Neural crest cell (in vitro differentiated cells): ENCODE data around the gene BCAN. TPM values are rescaled to one million over a fixed set of nuclear protein-coding genes. Genes with fewer than 3 reads are reported as not detected.

Source experiments
- DNase-seq: peaks from one replicate; pipeline ENCODE4 v3.0.0; 2021; ENCODE audit warnings: low read depth, mixed read lengths, low spot score
- H3K27ac Mint-ChIP-seq: one replicate; pipeline ENCODE4 v1.8.0; 2021; ENCODE audit warnings: mild to moderate bottlenecking, mixed read lengths; ENCODE audit not compliant: unreplicated experiment
- H3K27me3 Mint-ChIP-seq: 2 replicates; pipeline ENCODE4 v1.8.0; 2021; ENCODE audit warnings: low read depth, mild to moderate bottlenecking, mixed read lengths
- H3K36me3 Mint-ChIP-seq: 2 replicates; pipeline ENCODE4 v1.8.0; 2021; ENCODE audit warnings: low read depth, mild to moderate bottlenecking, mixed read lengths
- H3K4me1 Mint-ChIP-seq: 2 replicates; pipeline ENCODE4 v1.8.0; 2021; ENCODE audit warnings: mixed read lengths
- H3K4me3 Mint-ChIP-seq: one replicate; pipeline ENCODE4 v1.8.0; 2021; ENCODE audit warnings: mild to moderate bottlenecking, mixed read lengths
- H3K9me3 Mint-ChIP-seq: 2 replicates; pipeline ENCODE4 v1.8.0; 2021; ENCODE audit warnings: mixed read lengths
- CTCF ChIP-seq: fragments of 200-600 bp; sonication (generic); conservative IDR thresholded peaks from 2 replicates; pipeline ENCODE4 v1.5.0; 2021; ENCODE audit warnings: antibody characterized with exemption, mild to moderate bottlenecking
- total RNA-seq: library from RNA; stranded (reverse); gene quantifications from 2 replicates; pipeline ENCODE4 v1.2.1, GENCODE V29; 2021

BCAN gene
- total RNA-seq, 1 donor from 2014 or later: 2.4 TPM

DNA sequence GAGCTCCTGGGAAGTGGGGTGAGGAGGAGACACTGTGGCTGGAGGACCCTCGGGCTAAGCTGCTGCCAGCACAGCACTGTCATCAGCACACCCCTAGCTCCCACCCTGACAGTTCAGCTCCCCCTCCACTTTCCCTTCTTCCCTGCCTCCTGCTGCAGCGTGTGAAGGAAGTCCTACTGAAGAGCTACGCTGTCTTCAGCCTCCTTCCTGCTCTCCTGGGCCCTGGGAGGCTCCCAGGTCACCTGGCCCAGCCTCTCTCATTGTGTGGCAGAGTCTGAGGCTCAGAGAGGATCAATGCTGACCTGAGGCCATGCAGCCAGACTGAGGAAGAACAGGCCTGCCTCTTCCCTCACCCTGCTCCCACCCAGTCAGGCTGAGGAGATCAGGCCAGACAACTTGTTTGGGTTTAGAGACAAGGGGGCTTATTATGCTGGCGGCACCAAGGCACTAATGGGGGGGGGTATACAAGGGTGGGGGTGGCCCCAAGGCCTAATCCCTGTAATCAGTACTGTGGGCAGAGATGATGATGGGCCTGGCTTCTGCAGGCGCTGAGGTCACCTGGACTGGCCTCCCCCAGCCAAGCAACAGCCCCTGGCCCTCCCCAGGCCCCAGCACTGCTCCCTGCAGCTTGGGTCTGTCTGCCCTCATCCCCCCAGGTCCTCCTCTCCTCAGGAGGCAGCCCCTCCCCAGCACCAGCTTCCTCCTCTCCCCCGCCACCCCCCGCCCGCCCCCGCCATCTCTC is 26.2 kb downstream of the BCAN start:
- peak overlapping the region; percentile 94 for H3K27ac Mint-ChIP-seq
- no peak for DNase-seq
- H3K4me1 Mint-ChIP-seq: peaks cover 91% of the 10 kb centered on the region
- TF ChIP-seq CTCF: no peak
- peak overlapping the region; percentile 86 for H3K4me3 Mint-ChIP-seq
- H3K9me3 Mint-ChIP-seq: no peaks in the 10 kb centered on the region
- H3K27me3 Mint-ChIP-seq: peaks cover 40% of the 10 kb centered on the region
- H3K36me3 Mint-ChIP-seq: peaks cover 24% of the 10 kb centered on the region

GRCh38 chr1:156668801-156669637 is 27.1 kb downstream of the BCAN start:
- TF ChIP-seq CTCF: no peak
- peaks cover 47% of the 10 kb centered on the region for H3K27me3 Mint-ChIP-seq
- peaks cover 31% of the 10 kb centered on the region for H3K36me3 Mint-ChIP-seq
- H3K4me3 Mint-ChIP-seq: peak overlapping the region; percentile 77
- H3K27ac Mint-ChIP-seq: peak overlapping the region; percentile 94
- no peak for DNase-seq
- H3K4me1 Mint-ChIP-seq: peaks cover 91% of the 10 kb centered on the region
- no peaks in the 10 kb centered on the region for H3K9me3 Mint-ChIP-seq

DNA sequence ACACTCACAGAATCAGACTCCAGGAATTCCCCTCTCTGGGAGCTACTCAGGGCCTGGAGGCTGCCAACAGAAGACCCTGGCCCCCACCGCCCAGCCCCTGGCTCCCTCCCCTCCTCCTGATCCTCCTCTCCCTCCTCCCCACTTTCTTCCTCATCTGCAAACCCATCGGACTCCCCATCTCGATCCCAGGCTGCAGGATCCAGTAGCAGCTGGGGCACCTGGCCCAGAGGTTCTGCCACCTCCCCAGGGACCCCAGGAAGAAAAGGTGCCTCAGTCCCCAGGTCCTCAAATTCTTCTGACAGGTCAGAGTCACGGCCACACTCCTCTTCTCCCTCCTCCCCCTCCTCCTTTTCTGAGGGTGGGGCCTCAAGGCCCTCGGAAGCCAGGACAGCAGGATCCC is 27.9 kb downstream of the BCAN start:
- peak overlapping the region; percentile 77 for H3K4me3 Mint-ChIP-seq
- H3K27me3 Mint-ChIP-seq: peaks cover 41% of the 10 kb centered on the region

DNA sequence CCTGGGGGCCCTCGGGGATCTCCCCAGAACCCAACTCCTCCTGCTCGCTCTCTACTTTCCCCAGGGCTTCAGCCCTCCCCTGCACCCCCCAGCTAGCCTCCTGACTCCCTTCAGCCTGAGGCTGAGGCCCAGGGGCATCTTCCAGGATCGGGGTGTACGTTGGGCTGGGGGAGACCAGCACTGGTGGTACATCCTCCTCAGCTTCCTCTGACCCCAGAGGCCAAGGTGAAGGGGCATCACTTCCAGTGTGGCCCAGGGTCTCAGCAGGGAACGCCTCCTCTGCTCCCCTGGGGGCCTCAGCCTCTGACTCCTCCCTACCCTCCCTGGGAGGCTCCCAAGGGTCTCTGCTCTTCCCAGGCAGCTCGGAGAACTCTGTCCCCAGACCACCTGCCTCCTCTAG is 28.4 kb downstream of the BCAN start:
- DNase-seq: no peak
- H3K4me3 Mint-ChIP-seq: peak overlapping the region; percentile 31
- peaks cover 38% of the 10 kb centered on the region for H3K27me3 Mint-ChIP-seq
- H3K4me1 Mint-ChIP-seq: peaks cover 91% of the 10 kb centered on the region
- no peak for TF ChIP-seq CTCF
- peaks cover 31% of the 10 kb centered on the region for H3K36me3 Mint-ChIP-seq
- no peaks in the 10 kb centered on the region for H3K9me3 Mint-ChIP-seq
- H3K27ac Mint-ChIP-seq: no peak overlapping the region

More for the DNA sequence above, 27.9 kb downstream of the BCAN start:
- Mint-ChIP-seq H3K27ac (peak overlapping the region; percentile 43), H3K4me1 (peaks cover 91% of the 10 kb centered on the region), H3K9me3 (no peaks in the 10 kb centered on the region), H3K36me3 (peaks cover 31% of the 10 kb centered on the region)
- TF ChIP-seq CTCF: no peak
- DNase-seq: no peak

GRCh38 chr1:156670791-156671190 is 28.9 kb downstream of the BCAN start:
- Mint-ChIP-seq H3K27me3 (peaks cover 33% of the 10 kb centered on the region), H3K27ac (peak overlapping the region; percentile 90), H3K4me3 (peak overlapping the region; percentile 62), H3K36me3 (peaks cover 31% of the 10 kb centered on the region), H3K4me1 (peaks cover 91% of the 10 kb centered on the region), H3K9me3 (no peaks in the 10 kb centered on the region)
- no peak for DNase-seq
- TF ChIP-seq CTCF: no peak
